Stimulated activated CD4-positive, alpha-beta T cell treated with anti-CD3 and anti-CD28 coated beads, Interleukin-12 subunit alpha, Interleukin-12 subunit beta, amount 100 ng/mL, for 48 hours (primary cell): Measurements from ENCODE around the gene SFMBT1.

Source experiments
- DNase-seq, 3 donors: peaks; one replicate each; pipeline ENCODE4 v3.0.0-alpha.2; 2020; ENCODE audit warnings: low read depth in 2 of 3, low spot score in 1 of 3

Gene SFMBT1

GRCh38 chr3:52925405-52926313, 120.2 kb downstream of the SFMBT1 start:
- DNase-seq: no peak

DNA sequence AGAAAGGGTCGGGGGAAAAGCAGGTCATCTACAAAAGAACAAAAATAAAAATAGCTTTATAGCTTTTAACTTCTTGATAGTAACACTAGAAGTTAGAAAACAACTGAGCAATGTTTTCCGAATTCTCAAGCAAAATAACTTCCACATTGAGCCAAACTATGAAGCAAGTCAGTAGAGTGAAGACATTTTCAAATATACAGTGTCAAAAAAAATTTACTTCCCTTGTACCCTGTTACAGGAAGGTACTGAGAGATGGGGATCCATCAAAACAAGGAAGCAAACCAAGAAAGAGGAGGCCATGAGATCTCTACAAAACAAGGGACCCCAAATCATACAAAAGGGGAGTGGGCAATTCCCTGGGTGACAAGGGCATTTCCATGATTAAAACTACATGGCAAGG, 121.9 kb downstream of the SFMBT1 start:
- DNase-seq: no peak

GRCh38 chr3:52920841-52921240, 125.0 kb downstream of the SFMBT1 start:
- DNase-seq: no peak

DNA sequence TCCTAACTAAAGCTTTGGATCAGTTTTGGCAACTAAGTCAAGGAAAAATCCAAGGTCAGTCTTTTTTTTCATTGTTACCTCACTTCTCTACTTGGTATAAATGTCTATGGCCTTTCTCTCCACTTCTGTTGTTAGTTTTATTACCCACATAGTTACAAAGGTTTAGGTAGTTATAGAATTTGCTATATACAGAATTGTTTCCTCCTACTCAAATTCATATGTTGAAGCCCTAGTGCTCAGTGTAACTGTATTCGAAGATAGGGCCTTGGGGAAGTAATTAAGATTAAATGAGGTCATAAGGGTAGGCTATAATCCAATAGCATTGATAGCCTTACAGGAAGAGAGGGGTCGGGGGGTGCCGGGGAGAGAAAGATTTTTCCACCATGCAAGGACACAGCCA, 128.8 kb downstream of the SFMBT1 start:
- no peak for DNase-seq

DNA sequence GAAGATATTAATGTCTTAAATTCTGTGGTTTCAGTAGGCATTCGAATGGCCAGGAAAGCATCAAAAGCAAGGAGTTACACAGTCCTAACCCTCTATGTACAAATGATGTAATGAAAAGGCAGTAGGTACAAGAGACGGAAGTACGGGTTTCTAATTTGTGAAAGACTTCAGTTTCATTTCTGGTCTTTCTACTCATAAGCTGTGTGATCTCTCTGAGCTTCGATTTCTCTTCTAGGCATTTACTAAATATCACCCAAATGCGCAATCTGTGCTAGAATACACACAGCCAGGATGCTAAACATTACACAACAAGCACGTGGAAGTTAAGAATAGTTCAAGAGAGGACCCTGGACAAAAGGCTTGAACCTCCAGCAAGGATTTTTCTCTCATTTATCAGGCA, 130.6 kb downstream of the SFMBT1 start:
- no peak for DNase-seq

DNA sequence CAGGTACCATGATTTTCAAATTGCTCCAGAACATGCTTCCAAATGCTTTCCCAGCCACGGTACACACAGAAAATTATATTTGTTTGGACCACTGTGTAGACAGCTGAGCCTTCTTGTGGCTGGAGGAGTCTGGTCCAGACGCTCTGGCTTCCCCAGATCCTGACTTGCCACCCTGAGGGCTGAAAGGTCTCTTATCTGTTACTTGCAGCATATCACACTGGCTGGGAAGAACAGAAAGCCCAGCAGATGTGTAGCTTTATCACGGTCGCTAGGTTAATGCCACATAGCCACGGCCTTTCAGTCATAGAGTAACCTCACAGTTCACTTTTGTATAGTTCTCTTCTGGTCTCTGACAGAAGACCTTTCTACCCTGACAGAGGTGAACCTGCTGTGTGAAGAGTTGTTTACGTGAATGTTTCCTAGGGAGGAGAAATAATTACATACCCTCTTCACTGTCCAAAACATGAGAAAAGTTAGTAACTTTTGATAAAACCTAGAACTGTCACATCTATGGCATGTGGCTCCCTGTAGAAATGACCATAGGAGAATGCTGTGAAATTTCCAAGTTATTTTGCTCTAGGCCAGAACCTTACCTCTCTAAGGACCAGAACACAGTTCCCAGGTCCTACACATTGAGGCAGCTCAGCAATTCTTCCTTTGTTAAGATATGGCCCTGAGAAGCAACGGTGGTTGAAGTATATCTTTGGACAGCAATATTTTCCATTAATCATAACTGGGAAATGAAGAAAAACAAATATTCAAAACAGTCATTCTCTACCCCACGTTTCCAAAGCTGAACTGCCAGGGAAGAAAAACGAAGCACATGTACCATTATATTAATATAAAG, 132.8 kb downstream of the SFMBT1 start:
- no peak for DNase-seq

DNA sequence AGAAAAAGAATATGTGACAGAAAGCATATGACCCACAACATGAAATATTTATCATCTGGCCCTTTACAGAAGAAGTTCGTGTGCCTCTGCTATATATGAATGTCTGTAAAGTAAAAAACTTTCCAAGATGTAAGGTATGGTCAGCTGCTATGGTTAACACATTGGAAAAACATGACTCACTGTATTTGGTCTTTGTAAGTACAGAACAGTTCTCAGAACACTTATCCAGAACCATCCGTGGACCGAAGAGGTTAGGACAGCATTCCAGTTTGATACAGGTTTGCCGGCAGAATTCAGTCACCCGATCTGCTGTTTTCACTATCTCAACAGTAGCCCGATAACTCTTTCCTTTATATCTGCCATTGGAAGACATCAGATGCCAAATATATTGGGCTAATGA, 135.1 kb downstream of the SFMBT1 start:
- no peak for DNase-seq

DNA sequence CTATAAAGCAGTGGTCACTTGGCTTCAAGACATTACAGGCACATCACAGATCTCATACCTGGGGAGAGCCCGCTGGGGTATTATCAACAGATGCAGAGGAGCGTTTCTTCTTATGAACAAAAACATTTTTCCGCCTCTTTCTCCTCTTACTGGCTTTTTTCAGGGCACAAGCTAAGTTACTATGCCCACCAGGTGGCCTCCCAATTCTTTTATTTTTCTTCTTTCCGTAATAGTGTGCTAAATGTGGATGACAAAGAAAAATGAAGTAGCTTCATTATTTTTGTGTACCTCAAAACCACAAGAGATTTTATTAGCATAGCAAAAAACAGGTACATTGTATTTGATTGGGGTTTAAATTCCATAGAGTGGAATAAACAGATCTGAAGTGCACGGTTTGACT, 138.4 kb downstream of the SFMBT1 start:
- no peak for DNase-seq

GRCh38 chr3:52904552-52904951, 141.3 kb downstream of the SFMBT1 start:
- no peak for DNase-seq

DNA sequence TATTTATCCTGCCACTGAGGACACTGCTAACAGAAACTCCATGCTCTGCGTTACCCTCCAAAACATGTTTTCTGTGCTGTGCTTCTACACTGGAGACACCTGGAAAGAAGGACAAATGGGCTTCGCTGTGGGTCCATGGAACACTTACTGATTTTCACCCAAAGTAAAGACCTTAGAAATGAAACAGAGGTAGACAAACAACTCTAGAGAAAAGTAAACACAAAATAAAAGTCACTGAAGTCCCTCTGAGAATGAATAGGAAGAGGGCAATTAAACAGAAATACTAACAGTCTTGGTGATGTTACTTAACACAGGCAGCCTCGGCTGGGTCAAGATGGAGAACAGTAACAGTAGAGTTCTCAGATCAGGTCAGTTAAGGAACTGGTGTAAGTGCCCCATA, 141.9 kb downstream of the SFMBT1 start:
- DNase-seq: no peak

- DNase-seq: peak; percentile 71 to 82 (median 73)
These were observed 148.4 kb downstream of the SFMBT1 start, which contains the start of gene STIMATE for GRCh38 chr3:52897130-52898122. STIMATE (minus strand) TSS chr3:52897548; CDS start chr3:52897450, 98 bp downstream.

DNA sequence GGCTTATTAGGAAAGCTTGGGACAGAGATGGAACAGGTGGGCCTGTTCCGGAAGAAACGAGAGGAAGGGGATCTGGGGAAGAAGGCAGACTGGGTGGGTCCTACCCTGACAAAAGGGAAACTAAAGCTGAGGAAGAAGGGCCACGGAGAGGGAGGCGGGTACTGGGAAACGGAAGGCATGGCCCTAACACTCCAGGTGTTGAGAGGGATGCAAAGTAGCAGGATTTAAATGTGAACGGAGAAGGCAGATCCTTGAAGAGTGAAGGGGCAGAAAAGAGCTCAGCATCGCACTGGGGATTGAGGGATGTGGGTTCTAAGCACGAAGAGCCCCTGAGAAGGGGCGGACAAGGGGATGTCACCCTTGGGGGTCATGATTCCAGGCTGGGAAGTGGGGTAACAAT, 149.3 kb downstream of the SFMBT1 start:
- DNase-seq: no peak

DNA sequence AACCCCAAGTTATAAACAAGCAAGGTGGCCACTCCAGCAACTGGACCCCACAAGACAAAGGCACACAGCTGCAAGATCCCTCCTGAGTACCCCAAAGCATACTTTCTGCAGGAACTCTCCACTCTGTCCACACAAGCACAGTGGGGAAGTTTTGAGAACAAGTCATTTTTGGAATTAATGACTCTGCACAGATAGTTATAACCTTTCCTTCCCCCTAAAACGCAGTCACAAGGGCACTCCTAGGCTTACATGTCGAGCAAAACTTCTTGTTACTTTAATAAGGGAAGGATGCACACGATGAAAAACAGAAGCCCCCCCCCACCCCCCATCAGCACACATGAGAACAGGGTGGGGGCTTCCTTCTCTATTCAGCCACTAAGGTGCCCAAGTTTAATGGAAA, 149.7 kb downstream of the SFMBT1 start:
- no peak for DNase-seq

DNA sequence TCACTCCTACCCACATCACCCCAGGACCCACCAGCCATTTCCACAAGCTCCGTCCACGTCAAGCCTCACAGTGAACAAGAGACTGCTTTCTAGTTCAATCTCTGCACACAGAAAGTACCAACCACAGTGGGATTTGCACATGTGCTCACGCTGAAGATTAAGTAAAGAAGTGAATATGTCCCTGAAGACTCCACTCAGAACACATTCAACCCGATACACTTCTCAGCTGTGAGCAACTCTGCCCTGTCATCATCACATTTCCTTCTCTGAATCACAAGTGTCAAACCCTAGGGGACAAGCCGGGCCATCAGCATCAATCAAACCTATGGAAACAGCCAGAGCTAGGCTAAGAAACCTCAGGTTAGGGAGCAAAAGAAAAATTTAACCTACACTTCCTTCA, 150.5 kb downstream of the SFMBT1 start:
- peak in 1 of 3 donors; percentile 29 for DNase-seq

- DNase-seq: no peak
These were observed 151.1 kb downstream of the SFMBT1 start for GRCh38 chr3:52894756-52895155.

DNA sequence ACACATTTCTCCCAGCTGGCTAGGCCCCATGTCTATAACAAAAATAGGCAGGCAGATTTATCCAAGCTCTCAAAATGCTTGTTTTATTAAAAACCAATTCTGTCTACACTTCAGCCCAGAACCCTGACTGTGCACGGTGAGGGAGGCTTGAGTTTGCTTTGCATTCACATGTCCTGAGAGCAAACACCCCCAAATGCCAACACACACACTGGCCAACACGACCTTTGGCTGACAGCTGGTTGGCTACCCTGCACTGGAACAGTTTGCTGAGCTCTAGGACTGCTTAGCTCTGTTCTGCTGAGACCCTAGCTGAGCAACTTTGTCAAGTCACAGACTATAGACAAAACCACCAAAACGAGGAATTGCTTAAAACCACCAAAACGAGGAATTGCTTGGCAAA, 152.2 kb downstream of the SFMBT1 start:
- no peak for DNase-seq

GRCh38 chr3:52892625-52893311, 153.1 kb downstream of the SFMBT1 start:
- DNase-seq: peak in 1 of 3 donors; percentile 10

DNA sequence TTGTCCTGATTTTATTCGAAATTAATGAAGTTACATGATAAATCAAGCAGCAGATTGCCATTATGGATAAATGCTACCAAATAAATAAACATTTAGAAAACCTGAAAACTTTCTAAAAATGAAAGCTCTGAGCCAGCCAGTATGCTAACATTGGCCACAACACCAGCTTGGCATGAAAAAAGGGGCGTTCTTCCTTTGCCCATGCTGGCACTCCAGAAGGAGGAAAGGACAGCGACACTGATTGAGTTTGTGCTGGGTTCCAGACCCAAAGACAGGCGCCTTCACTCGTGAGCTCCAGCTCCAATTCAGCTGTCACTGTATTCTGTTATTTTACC, 153.6 kb downstream of the SFMBT1 start:
- no peak for DNase-seq

- no peak for DNase-seq
These were observed 154.2 kb downstream of the SFMBT1 start for GRCh38 chr3:52891615-52892081.

DNA sequence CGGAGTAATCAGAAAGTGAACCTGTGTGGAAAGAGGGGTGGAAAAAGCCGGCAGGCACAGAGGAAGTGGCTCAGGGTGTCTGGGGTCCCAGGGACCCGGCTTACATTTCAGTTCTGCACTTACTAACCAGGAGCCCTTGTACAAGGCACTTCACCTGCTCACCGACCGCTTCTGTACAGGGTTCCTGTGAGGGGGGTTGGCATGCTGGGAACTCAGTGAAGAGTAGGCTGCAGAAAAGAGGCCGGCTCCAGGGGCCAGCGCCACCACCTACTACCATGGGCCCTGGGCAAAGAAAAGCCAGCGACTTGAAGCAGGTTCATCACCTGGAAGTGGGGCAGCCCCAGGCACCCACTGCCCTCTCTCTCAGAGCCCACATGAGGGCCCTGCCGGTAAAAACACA, 154.7 kb downstream of the SFMBT1 start:
- peak in 2 of 3 donors; percentile 34 to 39 for DNase-seq
